NCI-H2107 treated with DMSO at 0.1 percent for 48 hours (cell line): Measurements from ENCODE around the gene GDPD2.

ENCODE experiments used
- DNase-seq: peaks from one replicate; lab custom pipeline; 2025; ENCODE audit not compliant: unreplicated experiment; lab: John Stamatoyannopoulos, UW

The GDPD2 gene

GRCh38 chrX:70476166-70476933, 53.2 kb downstream of the GDPD2 start:
- no peak for DNase-seq

GRCh38 chrX:70476934-70477733, 54.0 kb downstream of the GDPD2 start:
- no peak for DNase-seq

- no peak for DNase-seq
Measured at GRCh38 chrX:70477734-70478075, 54.6 kb downstream of the GDPD2 start.

- no peak for DNase-seq
Measured at GRCh38 chrX:70478526-70479245, 55.6 kb downstream of the GDPD2 start.

GRCh38 chrX:70479247-70479921, 56.3 kb downstream of the GDPD2 start:
- no peak for DNase-seq

- no peak for DNase-seq
Measured at GRCh38 chrX:70479922-70480659, 57.0 kb downstream of the GDPD2 start.

GRCh38 chrX:70480660-70481018, 57.5 kb downstream of the GDPD2 start:
- no peak for DNase-seq

- DNase-seq: peak; percentile 35
Measured at GRCh38 chrX:70481471-70482270, 58.6 kb downstream of the GDPD2 start.

GRCh38 chrX:70482300-70482699, 59.2 kb downstream of the GDPD2 start:
- DNase-seq: no peak
